Gastroesophageal sphincter (tissue), 3 donors: ENCODE results near the gene AMACR.

Source experiments
- EP300 ChIP-seq: sonication (generic); formaldehyde crosslinking; IDR thresholded peaks from one replicate; pipeline ENCODE4 v1.6.1; 2017; ENCODE audit warnings: antibody characterized with exemption, mild to moderate bottlenecking
- POLR2A ChIP-seq, 2 donors: fragments of 450-650 bp; IDR thresholded peaks; one replicate each; pipeline ENCODE4 v1.6.1; 2017; ENCODE audit warnings: antibody characterized with exemption in 2 of 2, mild to moderate bottlenecking in 2 of 2, moderate library complexity in 1 of 2
- POLR2AphosphoS5 ChIP-seq: sonication (generic); formaldehyde crosslinking; IDR thresholded peaks from one replicate; pipeline ENCODE4 v1.6.1; 2017; ENCODE audit warnings: antibody characterized with exemption
- TF ChIP-seq, protein P1 (sequence below), 4 experiments: fragments of 200-600 bp in 2 of 4; fragments of 450-650 bp in 2 of 4; sonication (generic) in 1 of 4; IDR thresholded peaks; one replicate each; pipeline ENCODE4 v1.5.1; 2017 to 2019; ENCODE audit warnings: antibody characterized with exemption in 4 of 4, mild to moderate bottlenecking in 2 of 4, moderate library complexity in 2 of 4

DNA sequence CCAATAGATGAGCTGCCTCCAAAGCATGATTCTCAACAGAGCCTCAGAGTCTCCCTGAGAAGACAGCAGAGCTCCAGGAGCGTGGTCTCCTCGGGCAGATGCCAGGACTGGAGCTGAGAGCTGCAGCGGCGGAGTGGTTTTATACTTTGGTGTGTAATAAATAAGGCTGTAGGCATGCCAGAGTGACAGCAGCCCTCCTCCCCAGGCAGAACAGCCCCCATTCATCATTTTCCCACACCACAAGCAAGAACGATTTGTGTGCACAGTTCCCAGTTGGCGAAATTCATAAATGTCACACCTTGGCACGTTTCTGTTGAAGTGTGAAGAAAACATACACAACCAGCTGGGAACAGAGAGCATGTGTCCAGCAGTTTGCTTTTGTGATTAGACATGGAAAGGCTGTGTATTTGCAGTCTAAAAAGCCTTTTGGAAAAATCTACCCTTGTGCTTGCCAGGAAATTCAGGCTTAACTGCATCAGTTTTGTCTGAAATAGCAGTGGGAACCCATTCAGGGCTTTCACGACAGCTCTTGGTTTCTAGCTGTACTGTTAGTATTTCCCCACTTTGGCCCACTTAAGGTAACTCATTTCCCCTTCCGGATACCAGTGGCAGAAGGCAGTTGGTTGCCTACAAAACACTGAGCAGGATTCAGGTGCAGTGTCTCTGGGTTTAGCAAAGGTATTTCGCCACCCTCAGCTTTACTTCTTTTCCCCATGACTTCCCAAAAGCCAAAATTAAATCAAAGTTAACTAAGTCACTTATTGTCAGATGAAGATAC, 35.4 kb upstream of the AMACR start, which contains the start of gene C1QTNF3:
- TF ChIP-seq, protein P1, sequence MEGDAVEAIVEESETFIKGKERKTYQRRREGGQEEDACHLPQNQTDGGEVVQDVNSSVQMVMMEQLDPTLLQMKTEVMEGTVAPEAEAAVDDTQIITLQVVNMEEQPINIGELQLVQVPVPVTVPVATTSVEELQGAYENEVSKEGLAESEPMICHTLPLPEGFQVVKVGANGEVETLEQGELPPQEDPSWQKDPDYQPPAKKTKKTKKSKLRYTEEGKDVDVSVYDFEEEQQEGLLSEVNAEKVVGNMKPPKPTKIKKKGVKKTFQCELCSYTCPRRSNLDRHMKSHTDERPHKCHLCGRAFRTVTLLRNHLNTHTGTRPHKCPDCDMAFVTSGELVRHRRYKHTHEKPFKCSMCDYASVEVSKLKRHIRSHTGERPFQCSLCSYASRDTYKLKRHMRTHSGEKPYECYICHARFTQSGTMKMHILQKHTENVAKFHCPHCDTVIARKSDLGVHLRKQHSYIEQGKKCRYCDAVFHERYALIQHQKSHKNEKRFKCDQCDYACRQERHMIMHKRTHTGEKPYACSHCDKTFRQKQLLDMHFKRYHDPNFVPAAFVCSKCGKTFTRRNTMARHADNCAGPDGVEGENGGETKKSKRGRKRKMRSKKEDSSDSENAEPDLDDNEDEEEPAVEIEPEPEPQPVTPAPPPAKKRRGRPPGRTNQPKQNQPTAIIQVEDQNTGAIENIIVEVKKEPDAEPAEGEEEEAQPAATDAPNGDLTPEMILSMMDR (IDR thresholded peaks at IDR 0.05) = no peak
- no peak for TF ChIP-seq POLR2A (IDR thresholded peaks at IDR 0.05)
- TF ChIP-seq POLR2AphosphoS5 = peak; percentile 63
- no peak for TF ChIP-seq EP300
